Keratinocyte (primary cell): ENCODE data around the gene ZMYND12. TPM values are rescaled to one million over a fixed set of nuclear protein-coding genes. Genes with fewer than 3 reads are reported as not detected.

Experiments used
- DNase-seq: peaks from one replicate; pipeline ENCODE4 v3.0.0-alpha.2; 2011; ENCODE audit warnings: low read depth, missing footprints, low spot score
- FAIRE-seq: peaks from 2 replicates; lab custom pipeline; 2011; peaks lifted over from hg19 to GRCh38; lab: Jason Lieb, UNC
- H2AFZ ChIP-seq: 2 replicates; pipeline ENCODE4 v1.6.0; 2012; ENCODE audit warnings: low read length, control low read depth, inconsistent platforms; ENCODE audit not compliant: control insufficient read depth
- H3K27ac ChIP-seq: 2 replicates; pipeline ENCODE4 v1.5.1; 2011; ENCODE audit warnings: low read length; ENCODE audit not compliant: control insufficient read depth, insufficient read depth
- H3K27me3 ChIP-seq: 3 replicates; pipeline ENCODE4 v1.6.0; 2011; ENCODE audit warnings: low read length; ENCODE audit not compliant: control insufficient read depth, insufficient read depth; ENCODE audit errors: extremely low read depth
- H3K36me3 ChIP-seq, 2 experiments: 2 replicates in 1 of 2; 3 replicates in 1 of 2; pipeline ENCODE4 v1.5.1; 2011; ENCODE audit warnings: low read length in 2 of 2, mild to moderate bottlenecking in 1 of 2; ENCODE audit not compliant: control insufficient read depth in 2 of 2, insufficient read depth in 2 of 2; ENCODE audit errors: extremely low read depth in 1 of 2
- H3K4me1 ChIP-seq: 3 replicates; pipeline ENCODE4 v1.5.1; 2011; ENCODE audit warnings: low read length; ENCODE audit not compliant: control insufficient read depth, insufficient read depth; ENCODE audit errors: extremely low read depth
- H3K4me2 ChIP-seq: 3 replicates; pipeline ENCODE4 v1.6.0; 2011; ENCODE audit warnings: low read depth, low read length; ENCODE audit not compliant: control insufficient read depth, insufficient read depth; ENCODE audit errors: extremely low read depth
- H3K4me3 ChIP-seq, 3 experiments: fragments of 200-600 bp in 1 of 3; sonication (generic) in 1 of 3; 2 replicates in 2 of 3; 3 replicates in 1 of 3; pipeline ENCODE4 v1.5.1; 2011 to 2016; ENCODE audit warnings: low read length in 3 of 3, mild to moderate bottlenecking in 3 of 3, control low read depth in 2 of 3, inconsistent platforms in 1 of 3, low read depth in 1 of 3, mixed read lengths in 1 of 3, mixed run types in 1 of 3, moderate library complexity in 1 of 3; ENCODE audit not compliant: control insufficient read depth in 2 of 3, insufficient read depth in 2 of 3; ENCODE audit errors: extremely low read depth in 1 of 3
- H3K79me2 ChIP-seq: 2 replicates; pipeline ENCODE4 v1.6.0; 2012; ENCODE audit warnings: low read length; ENCODE audit not compliant: control insufficient read depth, insufficient read depth
- H3K9ac ChIP-seq: 3 replicates; pipeline ENCODE4 v1.6.0; 2011; ENCODE audit warnings: low read length; ENCODE audit not compliant: control insufficient read depth, insufficient read depth; ENCODE audit errors: extremely low read depth
- H3K9me1 ChIP-seq: 3 replicates; pipeline ENCODE4 v1.6.0; 2011; ENCODE audit warnings: low read length; ENCODE audit not compliant: control insufficient read depth, insufficient read depth; ENCODE audit errors: extremely low read depth
- H3K9me3 ChIP-seq: 2 replicates; pipeline ENCODE4 v1.5.1; 2012; ENCODE audit warnings: low read depth, low read length; ENCODE audit not compliant: control insufficient read depth
- H4K20me1 ChIP-seq: 3 replicates; pipeline ENCODE4 v1.6.0; 2011; ENCODE audit warnings: low read length; ENCODE audit not compliant: control insufficient read depth, insufficient read depth; ENCODE audit errors: extremely low read depth
- CTCF ChIP-seq, 3 experiments: IDR thresholded peaks in 1 of 3; conservative IDR thresholded peaks in 1 of 3; optimal IDR thresholded peaks in 1 of 3; 2 replicates in 2 of 3; 3 replicates in 1 of 3; pipeline versions ENCODE3 to v1.5.1; 2011; ENCODE audit warnings: low read length in 3 of 3, mild to moderate bottlenecking in 3 of 3, moderate library complexity in 2 of 3, control low read depth in 1 of 3, inconsistent platforms in 1 of 3; ENCODE audit not compliant: insufficient read depth in 2 of 3; ENCODE audit errors: extremely low read depth in 1 of 3
- EZH2 ChIP-seq: IDR thresholded peaks from one replicate; pipeline ENCODE4 v1.6.1; 2012; ENCODE audit warnings: inconsistent platforms, mild to moderate bottlenecking, low read length, moderate library complexity
- dilution Hi-C: fragments of 300-500 bp; cut with MboI; formaldehyde crosslinking; loops from one replicate; pipeline ENCODE4 v1.7.0; 2020; ENCODE audit warnings: low sequenced_read_pairs; ENCODE audit not compliant: extremely low pct_ligation_motif_present
- polyA plus RNA-seq, 5 experiments: library from polyadenylated mRNA; depleted of rRNA in 3 of 5; stranded (reverse) in 3 of 5; stranded (forward) in 1 of 5; unstranded in 1 of 5; fragments of >200 nt; gene quantifications; 1 replicate in 1 of 5; 2 replicates in 3 of 5; 3 replicates in 1 of 5; pipeline versions ENCODE4 v1.2.1 to v1.2.3, GENCODE V29; 2011 to 2012; ENCODE audit warnings: missing spikeins in 2 of 5, low read depth in 1 of 5, low replicate concordance in 1 of 5

ZMYND12 gene
- polyA plus RNA-seq, 1 donor (not counting 4 experiments of a cell fraction or from before 2014, with no cell fraction given): 0.24 TPM

- no peaks in the 10 kb centered on the region for H4K20me1 ChIP-seq
- FAIRE-seq: no peak
- H3K27me3 ChIP-seq: no peaks in the 10 kb centered on the region
- dilution Hi-C loops: no loop called here
- no peak overlapping the region for H3K4me3 ChIP-seq
- DNase-seq: no peak
- peaks cover 12% of the 10 kb centered on the region for H3K4me1 ChIP-seq
- no peak overlapping the region for H3K4me2 ChIP-seq
- H3K79me2 ChIP-seq: peaks cover 13% of the 10 kb centered on the region
- H3K36me3 ChIP-seq: peaks cover 0 to 1% of the 10 kb centered on the region in 2 experiments
- H3K9me1 ChIP-seq: no peaks in the 10 kb centered on the region
- no peaks in the 10 kb centered on the region for H3K9me3 ChIP-seq
- H3K9ac ChIP-seq: no peak overlapping the region
- no peak overlapping the region for H2AFZ ChIP-seq
- no peak for TF ChIP-seq EZH2
- no peak for TF ChIP-seq CTCF (optimal IDR thresholded peaks at IDR 0.05 in 1 of 3, IDR thresholded peaks at IDR 0.05 in 1 of 3, conservative IDR thresholded peaks at IDR 0.05 in 1 of 3; ENCODE audit: extremely low read depth in 1 of 3, insufficient read depth in 2 of 3, low read length in 3 of 3)
- H3K27ac ChIP-seq: no peak overlapping the region
Observed at GRCh38 chr1:42454403-42454802, 1.4 kb downstream of the ZMYND12 start.

GRCh38 chr1:42453386-42453785 lies 2.4 kb downstream of the ZMYND12 start:
- TF ChIP-seq EZH2: no peak
- no peak for TF ChIP-seq CTCF (optimal IDR thresholded peaks at IDR 0.05 in 1 of 3, IDR thresholded peaks at IDR 0.05 in 1 of 3, conservative IDR thresholded peaks at IDR 0.05 in 1 of 3; ENCODE audit: extremely low read depth in 1 of 3, insufficient read depth in 2 of 3, low read length in 3 of 3)
- H4K20me1 ChIP-seq: no peaks in the 10 kb centered on the region
- H3K9me3 ChIP-seq: no peaks in the 10 kb centered on the region
- peaks cover 12% of the 10 kb centered on the region for H3K4me1 ChIP-seq
- no peaks in the 10 kb centered on the region for H3K9me1 ChIP-seq
- H3K4me3 ChIP-seq: no peak overlapping the region
- H3K9ac ChIP-seq: no peak overlapping the region
- no peak overlapping the region for H2AFZ ChIP-seq
- no peak for FAIRE-seq
- H3K27me3 ChIP-seq: no peaks in the 10 kb centered on the region
- H3K4me2 ChIP-seq: no peak overlapping the region
- dilution Hi-C loops: no loop called here
- no peak overlapping the region for H3K27ac ChIP-seq
- H3K79me2 ChIP-seq: peaks cover 13% of the 10 kb centered on the region
- H3K36me3 ChIP-seq: no peaks in the 10 kb centered on the region
- no peak for DNase-seq
